HL-60/S4 treated with retinoic acid at 250 ng/mL for 4 days and 3 days (cell line): Measurements from ENCODE around the gene PHACTR2.

Experiments used
- in situ Hi-C: fragments of 300-500 bp; cut with MboI; formaldehyde crosslinking; loops from 2 replicates; pipeline ENCODE4 v1.7.0; 2022; ENCODE audit warnings: low sequenced_read_pairs

PHACTR2 gene

DNA sequence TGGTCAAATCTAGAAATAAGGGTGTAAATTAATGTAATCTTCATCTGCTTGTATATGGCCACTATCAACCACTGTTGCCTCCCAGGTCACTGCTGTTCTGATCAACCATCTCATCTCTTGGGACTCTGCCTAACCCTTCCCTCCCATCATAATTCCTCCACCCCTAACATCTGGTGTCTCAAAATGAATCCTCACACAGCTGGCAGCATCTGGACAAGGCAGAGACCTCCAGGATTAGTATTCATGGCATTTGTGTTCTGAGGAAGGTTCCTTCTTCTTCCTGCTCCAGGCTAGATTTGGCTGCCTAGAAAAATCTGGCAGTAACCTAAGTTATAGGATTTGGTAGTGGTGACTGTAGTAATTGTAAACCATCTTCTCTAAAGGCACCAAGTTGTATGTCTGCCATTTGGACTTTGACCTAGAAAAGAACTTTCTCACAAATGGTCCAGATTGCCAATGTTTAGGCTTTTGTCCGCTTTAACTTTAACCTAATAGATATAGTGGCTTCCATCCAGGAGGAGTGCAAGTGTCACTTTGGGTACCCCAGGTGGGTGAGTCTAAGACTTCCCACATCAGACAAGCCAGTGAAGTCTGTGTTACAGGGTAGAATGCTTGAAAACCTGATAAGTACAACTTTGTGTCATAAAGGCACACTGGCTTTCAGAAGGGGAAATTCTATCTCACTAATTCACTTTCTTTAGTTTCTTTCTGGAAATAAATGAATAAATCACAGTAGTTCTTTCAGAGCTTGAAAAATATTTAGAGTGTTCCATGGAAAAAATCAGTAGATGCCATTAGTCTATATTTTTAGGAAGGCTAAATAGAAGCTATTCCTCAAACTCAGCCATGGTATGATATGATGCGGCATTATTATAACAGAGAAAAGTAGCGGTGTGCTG, 3.0 kb upstream of the PHACTR2 start:
- in situ Hi-C loops = no loop called here

DNA sequence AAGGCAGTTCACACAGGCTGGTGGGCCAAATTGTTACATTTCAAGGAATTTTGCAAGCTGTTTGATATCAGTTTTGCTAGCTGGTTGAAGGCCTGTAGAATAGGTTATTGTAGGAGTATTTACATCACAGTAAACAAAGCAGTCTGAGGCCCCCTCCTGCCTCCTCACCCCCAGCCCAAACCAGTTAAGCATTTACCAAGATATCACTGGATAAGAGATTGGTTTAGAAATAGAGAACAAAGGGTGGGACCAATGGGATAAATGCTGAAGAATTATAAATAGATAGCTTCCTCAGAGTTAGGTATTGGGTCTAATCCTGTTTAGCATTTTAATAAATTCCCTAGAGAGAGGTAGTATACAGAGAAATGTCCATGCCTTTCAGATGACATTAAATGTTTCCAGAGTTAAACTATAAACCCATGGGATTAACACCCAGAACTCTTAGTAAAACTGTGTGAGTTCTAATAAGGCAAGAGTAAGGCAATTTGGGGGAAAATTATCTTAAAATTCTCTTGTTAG, 2.3 kb upstream of the PHACTR2 start:
- in situ Hi-C loops = no loop called here

DNA sequence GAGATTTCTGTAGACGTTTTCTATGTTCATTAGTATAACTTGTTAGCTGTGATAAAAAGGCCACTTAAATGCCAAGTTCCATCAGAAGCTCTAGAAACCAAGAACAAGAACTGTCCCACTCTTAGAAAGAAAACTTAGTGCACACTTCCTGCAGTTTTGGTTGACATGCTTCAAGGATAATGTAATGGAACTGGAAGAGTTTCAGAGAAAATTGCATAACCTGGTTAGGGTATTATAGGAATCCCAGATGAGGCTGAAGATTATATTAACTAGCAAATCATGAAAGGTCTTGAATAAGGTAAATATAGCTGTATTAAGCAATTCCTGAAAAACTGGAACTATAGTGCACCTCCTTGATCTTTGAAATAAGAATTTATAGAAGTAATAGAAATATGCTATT, 1.8 kb upstream of the PHACTR2 start:
- in situ Hi-C loops = no loop called here

DNA sequence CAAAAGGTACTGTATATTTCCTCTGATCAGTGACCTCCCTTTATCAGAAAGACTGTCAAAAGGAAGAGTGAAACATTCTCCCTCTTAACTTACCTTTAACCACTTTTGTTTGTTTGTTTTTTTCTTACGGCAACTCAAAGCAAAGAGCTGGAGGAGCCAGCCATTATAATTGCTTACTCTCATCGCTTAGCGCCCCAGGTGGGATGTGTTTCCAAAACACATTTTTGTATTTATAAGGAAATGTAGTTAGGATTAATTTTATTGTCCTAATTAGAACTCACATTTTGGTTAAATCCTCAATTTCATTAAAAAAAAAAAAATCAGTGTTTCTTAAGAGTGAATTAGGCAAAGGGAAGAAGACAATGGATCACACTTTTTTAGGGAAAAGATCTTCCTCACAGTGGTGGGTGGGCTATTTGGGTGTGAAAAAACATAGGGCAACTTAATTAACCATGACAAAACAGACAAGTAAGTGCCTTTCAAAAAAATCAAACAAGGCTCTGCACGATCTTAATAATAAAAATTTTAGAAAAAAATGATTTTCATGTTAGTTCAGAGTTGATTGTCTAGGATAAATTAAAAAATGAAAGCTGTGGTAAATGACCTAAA, 1.2 kb upstream of the PHACTR2 start:
- in situ Hi-C loops = no loop called here

DNA sequence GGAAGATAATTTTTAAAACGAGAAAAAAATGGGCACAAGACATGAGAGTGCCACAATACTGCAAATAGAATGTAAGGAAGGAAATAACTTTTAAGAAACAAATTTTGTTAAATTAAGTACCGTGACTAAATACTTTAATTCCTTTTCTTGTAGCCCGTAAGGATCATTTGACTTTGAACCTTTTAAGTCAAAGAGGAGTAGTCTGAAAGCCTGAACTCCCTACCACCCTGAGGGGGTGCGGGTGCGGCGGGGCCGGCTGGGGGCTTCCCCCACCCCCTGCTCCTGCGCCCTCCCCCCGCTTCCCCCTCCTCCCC, 231 bp upstream of the PHACTR2 start:
- in situ Hi-C loops = no loop called here

DNA sequence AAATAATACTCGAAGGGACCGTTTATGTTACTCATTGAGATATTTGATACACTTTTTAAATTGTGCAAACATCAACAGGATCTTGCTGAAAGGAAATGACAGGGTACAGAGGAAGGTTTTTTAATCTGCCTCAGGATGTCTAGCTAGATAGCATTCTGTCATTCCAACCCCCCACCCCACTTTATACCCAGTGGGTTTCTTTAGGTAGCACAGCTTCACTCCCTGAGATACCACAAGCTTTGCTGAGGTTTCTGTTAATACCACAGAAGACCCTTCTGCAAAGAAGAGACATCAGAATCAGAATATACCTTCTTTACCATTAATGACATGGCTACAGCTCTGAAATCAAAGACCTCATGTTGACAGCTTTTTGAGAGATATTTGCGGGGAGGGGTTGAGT, 1.3 kb downstream of the PHACTR2 start:
- in situ Hi-C loops = no loop called here

DNA sequence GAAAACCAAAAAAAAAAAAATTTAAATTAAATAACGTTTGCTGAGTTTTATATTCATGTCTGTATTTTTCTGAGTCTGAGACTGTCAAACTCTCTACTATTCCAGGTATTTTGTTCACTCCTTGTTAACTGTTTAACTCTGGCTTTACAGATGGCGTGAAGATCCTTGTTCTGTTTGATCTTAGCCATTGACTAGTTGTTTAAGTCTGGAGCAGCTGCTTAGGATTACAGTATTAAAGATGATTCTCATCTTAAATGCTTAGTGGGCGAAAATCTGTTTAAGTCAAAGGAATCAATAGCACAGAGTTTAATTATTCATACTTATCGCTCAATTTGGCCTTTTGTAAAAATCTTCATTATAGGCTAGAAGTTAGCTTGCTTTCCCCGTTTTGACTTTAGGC, 2.4 kb downstream of the PHACTR2 start:
- in situ Hi-C loops = no loop called here

DNA sequence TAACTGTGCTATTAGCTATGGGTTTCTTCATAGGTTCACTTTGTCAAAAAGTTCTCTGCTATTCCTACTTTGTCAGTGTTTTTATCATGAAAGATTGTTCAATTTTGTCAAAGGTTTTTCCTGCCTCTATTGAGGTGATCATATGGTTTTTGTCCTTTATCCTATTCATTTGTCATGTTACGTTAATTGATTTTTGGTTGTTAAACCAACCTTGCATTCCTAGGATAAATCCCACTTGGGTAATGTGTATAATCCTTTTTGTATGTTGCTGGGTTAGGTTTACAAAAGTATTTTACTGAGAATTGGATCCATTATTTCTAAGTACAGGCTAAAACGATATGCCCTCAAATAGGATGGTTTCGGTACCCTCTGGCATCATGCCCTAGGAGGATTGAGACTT, 5.0 kb downstream of the PHACTR2 start:
- in situ Hi-C loops = no loop called here

DNA sequence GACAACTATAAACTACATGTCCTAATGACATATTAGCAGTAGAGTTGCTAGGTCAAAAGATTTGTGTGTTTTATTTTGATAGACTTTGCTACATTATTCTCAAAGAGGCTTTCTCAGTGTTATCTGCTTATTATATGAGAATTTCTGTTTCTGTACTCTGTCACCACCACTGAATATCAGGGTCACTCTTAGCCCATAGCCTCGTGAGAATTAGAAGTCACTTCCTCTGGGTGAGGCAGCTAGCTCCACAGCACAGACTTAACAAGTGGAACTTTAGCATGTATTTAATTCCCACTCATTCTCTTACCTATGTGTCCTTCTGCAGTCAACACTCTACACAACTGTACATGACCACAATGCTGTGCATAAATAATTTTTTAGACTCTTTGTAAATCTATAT, 6.7 kb downstream of the PHACTR2 start:
- in situ Hi-C loops = no loop called here

DNA sequence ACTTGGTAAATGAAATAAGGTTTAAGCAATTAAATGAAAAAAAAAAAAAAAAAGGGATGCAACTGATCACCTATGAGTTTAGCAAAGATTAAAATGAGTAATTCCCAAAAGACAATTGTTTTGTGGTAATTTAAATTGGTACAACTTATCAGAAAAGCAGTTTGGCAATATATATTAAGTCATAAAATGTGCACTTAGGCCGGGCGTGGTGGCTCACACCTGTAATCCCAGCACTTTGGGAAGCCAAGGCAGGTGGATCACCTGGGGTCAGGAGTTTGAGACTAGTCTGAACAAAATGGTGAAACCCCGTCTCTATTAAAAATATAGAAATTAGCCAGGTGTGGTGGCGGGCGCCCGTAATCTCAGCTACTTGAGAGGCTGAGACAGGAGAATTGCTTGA, 7.9 kb downstream of the PHACTR2 start:
- in situ Hi-C loops = no loop called here

DNA sequence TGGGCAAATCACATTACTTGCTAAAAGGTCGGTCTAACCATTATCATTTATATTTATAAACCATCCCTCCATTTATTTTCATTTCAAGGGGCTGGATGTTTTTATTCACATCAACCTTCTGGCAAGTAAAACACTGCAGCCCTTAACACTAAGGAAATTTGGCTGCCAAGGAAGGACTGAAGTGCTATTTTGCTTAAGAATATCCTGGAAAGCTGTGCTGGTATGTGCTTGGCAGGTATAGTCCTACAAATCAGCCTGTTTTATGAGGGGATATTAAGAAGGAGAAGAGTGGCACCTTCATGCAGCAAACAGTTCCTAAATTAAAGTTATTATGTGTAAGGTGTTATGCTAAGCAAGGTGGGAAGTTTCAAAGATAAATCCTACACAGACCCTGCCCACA, 9.8 kb downstream of the PHACTR2 start:
- in situ Hi-C loops = no loop called here

DNA sequence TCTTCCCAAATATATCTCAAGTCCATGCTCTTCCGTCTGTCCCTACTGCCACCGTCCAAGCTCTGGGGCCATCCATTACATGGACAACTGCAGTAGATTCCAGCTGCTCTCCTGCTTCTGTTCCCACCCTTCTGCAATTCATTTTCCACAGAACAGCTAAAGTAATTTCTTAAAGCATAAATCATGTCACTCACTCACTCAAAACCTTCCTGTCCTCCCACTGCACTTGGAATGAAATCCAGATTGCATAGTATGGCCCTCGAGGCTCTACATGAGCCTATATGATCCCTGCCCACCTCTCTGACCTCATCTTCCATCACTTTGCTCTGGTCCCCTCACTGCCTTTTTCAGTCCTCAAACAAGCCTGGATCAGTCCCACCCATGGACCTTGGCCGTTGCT, 10.9 kb downstream of the PHACTR2 start:
- in situ Hi-C loops = no loop called here

DNA sequence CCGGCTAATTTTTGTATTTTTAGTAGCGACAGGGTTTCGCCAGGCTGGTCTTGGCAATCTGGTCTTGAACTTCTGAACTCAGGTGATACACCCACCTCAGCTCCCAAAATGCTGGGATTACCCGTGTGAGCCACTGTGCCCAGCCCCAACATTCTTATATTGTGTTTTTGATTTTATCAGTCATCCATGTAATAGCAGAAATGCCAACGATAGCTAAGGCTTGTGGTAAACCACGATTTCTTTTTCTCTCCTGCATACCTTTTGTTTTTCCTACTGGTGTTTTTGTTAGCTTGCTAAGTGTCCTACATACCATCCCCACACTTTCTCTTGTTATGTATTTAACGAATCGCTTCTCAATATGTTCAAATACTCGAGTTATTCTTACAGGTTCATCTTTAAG, 12.1 kb downstream of the PHACTR2 start:
- in situ Hi-C loops = no loop called here

DNA sequence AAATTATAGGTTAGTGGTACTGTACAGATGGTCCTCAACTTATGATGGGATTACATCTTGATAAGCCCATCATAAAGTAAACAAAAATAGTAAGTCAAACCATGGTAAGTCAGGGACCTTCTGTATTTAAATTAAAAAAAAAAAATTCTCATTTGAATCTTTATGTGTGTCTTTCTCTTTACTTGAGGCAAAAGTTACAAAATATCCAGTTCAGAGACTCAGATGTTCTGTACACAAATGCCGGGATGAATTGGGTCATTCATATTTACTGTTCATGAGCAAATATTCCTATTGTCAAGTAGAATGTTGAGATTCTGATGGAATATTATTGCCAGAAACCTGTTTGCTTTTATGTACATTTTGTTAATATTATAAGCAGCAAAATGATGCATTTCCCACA, 13.4 kb downstream of the PHACTR2 start:
- in situ Hi-C loops = no loop called here

DNA sequence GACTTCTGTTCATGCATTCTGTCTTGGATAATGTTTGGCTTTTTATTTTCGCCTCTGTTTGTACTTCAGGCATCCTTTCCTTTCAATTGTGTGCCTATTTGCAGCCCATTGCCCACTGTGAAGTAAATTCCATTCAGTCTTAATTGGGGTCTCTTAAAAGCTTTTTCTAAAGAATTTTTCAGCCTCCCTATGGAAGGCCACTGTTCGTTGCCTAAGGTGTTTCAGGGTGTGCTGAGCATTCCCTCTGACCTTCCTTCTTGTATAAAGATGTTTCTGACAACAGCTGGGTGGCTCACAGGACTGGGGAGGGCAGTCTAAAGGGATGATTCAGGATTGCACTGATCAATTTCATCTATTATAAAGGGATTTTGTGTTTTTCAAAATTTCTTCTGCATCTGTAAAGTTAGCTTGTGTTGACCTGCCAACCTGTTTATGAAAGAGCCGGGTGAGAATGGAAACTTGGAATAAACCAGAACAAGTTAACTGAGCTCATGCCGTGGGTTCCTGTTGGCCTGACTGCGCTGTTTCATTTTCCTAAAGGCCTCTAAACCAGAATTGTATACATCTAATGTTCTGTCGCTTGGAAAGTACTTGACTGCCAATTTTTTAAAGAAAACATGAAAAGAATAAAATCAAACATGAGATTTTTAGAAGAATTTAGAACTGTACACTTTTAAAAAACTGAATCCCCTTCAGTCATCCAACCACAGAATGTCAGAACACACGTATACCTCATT, 14.3 kb downstream of the PHACTR2 start:
- in situ Hi-C loops = no loop called here

DNA sequence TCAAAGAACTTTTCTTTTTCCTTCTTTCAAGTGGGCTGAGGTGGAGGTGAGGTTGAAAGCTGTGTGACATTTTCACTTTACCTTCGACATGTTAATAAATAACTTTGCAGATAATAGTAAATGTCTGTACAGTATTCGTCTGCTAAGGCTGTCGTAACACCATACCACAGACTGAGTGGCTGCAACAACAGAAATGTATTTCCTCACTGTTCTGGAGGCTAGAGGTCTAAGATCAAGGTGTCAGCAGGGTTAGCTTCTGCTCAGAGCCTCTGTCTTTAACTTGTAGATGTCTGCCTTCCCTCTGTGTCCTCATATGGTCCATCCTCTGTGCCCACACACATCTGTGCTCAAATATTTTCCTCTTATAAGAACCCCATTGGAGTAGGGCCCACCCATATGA, 14.9 kb downstream of the PHACTR2 start:
- in situ Hi-C loops = no loop called here

DNA sequence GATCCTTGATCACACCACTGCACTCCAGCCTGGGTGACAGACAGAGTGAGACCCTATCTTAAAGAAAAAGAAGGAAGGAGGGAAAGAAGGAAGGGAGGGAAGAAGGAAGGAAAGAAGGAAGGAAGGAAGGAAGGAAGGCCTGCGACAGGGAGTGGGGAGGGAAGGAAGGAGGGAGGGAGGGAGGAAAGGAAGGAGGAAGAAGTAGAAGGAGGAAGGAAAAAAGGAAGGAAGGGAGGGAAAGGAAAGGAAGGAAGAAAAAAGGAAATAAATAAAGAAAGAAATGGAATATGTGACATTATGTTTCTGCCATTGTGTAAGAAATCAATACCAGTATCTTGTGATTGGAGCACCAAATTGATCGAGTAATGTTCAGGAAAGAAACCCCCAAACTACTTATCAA, 16.2 kb downstream of the PHACTR2 start:
- in situ Hi-C loops = no loop called here

DNA sequence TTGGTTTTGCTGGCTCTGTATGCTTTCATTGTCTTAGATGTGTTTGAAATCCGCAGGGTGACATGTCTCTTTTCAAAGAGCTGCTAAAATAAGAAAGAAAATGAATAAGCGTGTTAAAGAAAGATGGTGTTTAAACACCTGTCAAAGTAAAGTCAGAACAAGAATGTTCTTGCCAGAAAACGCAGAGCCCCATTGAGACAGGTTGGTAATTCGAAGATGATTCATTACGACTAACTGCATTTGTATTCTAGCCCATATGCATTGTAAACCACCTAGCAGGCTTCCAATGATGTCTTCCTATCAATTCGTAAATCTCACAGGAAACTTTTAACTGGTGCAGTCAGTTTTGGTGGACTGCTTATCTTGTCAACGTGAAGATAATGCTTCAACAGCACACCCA, 16.8 kb downstream of the PHACTR2 start:
- in situ Hi-C loops = no loop called here

DNA sequence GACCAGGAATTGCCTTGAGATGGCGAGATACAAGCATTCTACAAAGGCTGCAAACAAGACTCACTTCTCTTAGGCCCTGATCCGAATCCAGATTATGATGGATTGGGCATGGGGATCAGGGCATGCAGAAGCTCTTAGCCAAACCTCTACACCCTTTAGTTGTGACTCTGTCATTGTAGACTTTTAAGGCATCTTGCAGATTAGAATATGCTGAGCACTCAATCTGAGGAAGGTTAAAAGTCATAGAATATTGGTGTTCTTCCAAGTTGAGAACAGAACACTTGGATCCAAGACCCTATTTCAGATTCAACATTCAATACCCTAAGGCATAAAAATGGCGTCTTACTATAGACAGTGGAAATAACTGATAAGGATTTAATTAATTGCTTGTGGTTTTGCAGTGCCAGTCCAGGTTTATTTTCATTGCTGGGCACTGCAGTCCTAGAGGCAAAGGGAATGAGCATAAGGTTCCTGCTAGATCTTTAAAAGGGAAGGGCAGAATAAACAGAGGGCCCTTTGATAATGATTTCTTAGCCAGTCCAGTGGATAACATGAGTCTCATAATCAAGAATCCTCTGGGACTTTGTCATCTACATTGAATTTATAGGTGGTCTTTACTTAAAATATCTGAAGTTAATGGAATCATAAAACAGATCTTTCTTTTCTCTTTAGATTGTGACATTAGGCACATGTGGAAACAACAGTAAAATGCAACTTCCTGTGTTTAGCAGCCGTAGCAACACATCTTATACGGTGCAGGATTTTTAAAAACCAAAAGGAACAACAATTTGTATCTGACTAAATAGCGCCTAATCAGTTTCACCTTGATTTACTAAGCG, 17.6 kb downstream of the PHACTR2 start:
- in situ Hi-C loops = no loop called here

DNA sequence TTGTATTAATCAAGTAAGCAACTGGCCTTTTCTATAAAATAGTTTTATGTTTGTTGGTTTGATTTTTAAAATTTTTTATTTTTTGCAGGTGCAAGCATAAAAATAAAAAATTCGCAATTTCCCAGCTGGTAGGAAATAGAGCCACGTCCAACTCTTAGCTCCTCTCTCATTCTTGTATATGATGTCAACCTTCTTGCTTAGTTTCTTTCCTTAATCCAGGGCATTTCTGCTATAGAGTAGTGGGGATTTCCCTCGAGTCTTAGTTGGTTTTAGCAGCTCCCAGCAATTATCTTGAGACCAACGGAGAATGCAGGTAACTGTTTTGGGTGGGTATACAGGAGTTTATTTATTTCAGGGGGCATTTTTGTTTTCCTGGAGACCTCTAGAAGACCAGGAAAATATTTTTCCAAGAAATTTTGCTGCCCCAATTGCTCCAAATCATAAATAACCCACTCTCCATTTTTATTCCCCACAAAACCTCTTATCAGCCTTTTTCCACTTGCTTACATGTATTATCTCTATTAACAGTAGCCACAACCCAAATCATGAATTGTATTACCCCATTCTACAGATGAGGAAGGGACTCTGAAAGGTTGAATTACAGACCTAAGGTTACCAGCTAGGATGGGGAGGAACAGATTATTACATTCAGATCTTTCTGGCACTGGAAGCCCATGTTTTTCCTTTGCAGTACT, 18.4 kb downstream of the PHACTR2 start:
- in situ Hi-C loops = no loop called here

DNA sequence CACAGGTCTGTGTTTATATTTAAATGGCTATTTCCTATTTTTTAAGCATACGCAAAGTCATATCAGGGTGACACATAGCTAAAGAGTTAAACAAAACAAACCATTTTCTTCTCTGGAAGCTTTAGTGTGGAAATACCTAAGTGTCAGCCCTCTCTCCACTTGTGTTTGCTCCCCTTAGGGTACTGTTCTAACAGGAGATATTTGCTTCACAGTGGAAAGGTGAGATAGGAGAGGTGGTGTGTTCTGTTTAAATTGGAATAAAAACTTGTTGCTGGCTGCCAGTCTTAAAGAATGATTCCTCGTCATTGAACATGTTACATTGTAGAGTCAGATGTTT, 18.9 kb downstream of the PHACTR2 start:
- in situ Hi-C loops = no loop called here
